SK-N-MC (cell line): ENCODE results near the gene PAGE3.

Source experiments
- EZH2 ChIP-seq: fragments of 200-600 bp; sonication (generic); IDR thresholded peaks from one replicate; pipeline ENCODE4 v1.6.1; 2017; ENCODE audit warnings: antibody characterized with exemption
- FOXP2 ChIP-seq: optimal IDR thresholded peaks from 2 replicates; pipeline ENCODE3; 2011; ENCODE audit warnings: mild to moderate bottlenecking, moderate library complexity; ENCODE audit not compliant: insufficient read depth; ENCODE audit errors: extremely low read length, control extremely low read depth
- POLR2AphosphoS5 ChIP-seq: IDR thresholded peaks from 2 replicates; pipeline ENCODE4 v1.6.1; 2012; ENCODE audit warnings: mild to moderate bottlenecking, low read depth, low read length, borderline replicate concordance

- no peak for TF ChIP-seq POLR2AphosphoS5
- TF ChIP-seq EZH2 = no peak
- TF ChIP-seq FOXP2 = no peak
Measured at GRCh38 chrX:55312655-55313054, 47.9 kb upstream of the PAGE3 start.
